ENCODE measurements around the gene RAMACL. TPM values are rescaled to one million over a fixed set of nuclear protein-coding genes. Genes with fewer than 3 reads are reported as not detected.

RAMACL gene
- total RNA-seq, 2 experiments from 2014 or later: 0.30 to 0.41 TPM

GRCh38 chr6:166597711-166598440, 11.4 kb upstream of the RAMACL start:
- Histone ChIP-seq H3K36me3 (ENCODE audit: insufficient read depth, low read length) (no peaks in the 10 kb centered on the region), H3K4me1 (ENCODE audit: insufficient read depth, low read length, poor library complexity, severe bottlenecking) (no peaks in the 10 kb centered on the region), H2AFZ (ENCODE audit: low read length) (no peak overlapping the region), H3K4me2 (ENCODE audit: low read length) (no peak overlapping the region), H3K27ac (ENCODE audit: low read depth, low read length, poor library complexity, severe bottlenecking) (no peak overlapping the region), H3K9me3 (ENCODE audit: low read length) (no peaks in the 10 kb centered on the region), H3K9me2 (ENCODE audit: insufficient read depth, low read length) (no peaks in the 10 kb centered on the region), H3K4me3 (ENCODE audit: low read depth, low read length, poor library complexity, severe bottlenecking) (no peak overlapping the region), H3K79me2 (ENCODE audit: insufficient read depth, low read depth, low read length) (no peaks in the 10 kb centered on the region), H4K20me1 (ENCODE audit: insufficient read depth, low read length) (no peaks in the 10 kb centered on the region)
- intact Hi-C loops (cut with micrococcal nuclease; ENCODE audit: unreplicated experiment): no loop called here
- TF ChIP-seq CTCF (conservative IDR thresholded peaks at IDR 0.05; ENCODE audit: low read length) (no peak), EZH2phosphoT487 (IDR thresholded peaks at IDR 0.05; ENCODE audit: borderline replicate concordance, low read depth, low read length) (no peak)
- BruUV-seq (replicated peaks): no TSS peak
- CTCF ChIA-PET (ENCODE audit: unreplicated experiment): no interaction called here
- no peak for DNase-seq (ENCODE audit: low spot score)
- POLR2A ChIA-PET: interaction anchor here (1.1 kb wide), 1 partner anchor 9 kb away, joined by 5 read pairs; no protein-coding TSS in a partner anchor

- H3K4me1 ChIP-seq (ENCODE audit: insufficient read depth, low read length, poor library complexity, severe bottlenecking): no peaks in the 10 kb centered on the region
- H2AFZ ChIP-seq (ENCODE audit: low read length): no peak overlapping the region
- no peaks in the 10 kb centered on the region for H4K20me1 ChIP-seq (ENCODE audit: insufficient read depth, low read length)
- POLR2A ChIA-PET: interaction anchor here (1.1 kb wide), 1 partner anchor 8 kb away, joined by 5 read pairs; no protein-coding TSS in a partner anchor
- no peak overlapping the region for H3K27ac ChIP-seq (ENCODE audit: low read depth, low read length, poor library complexity, severe bottlenecking)
- H3K79me2 ChIP-seq (ENCODE audit: insufficient read depth, low read depth, low read length): no peaks in the 10 kb centered on the region
- no peak overlapping the region for H3K4me3 ChIP-seq (ENCODE audit: low read depth, low read length, poor library complexity, severe bottlenecking)
- no peak overlapping the region for H3K4me2 ChIP-seq (ENCODE audit: low read length)
- TF ChIP-seq CTCF (conservative IDR thresholded peaks at IDR 0.05; ENCODE audit: low read length) (no peak), EZH2phosphoT487 (IDR thresholded peaks at IDR 0.05; ENCODE audit: borderline replicate concordance, low read depth, low read length) (no peak)
- intact Hi-C loops (cut with micrococcal nuclease; ENCODE audit: unreplicated experiment): no loop called here
- no peaks in the 10 kb centered on the region for H3K36me3 ChIP-seq (ENCODE audit: insufficient read depth, low read length)
- DNase-seq (ENCODE audit: low spot score): no peak
- H3K9me2 ChIP-seq (ENCODE audit: insufficient read depth, low read length): no peaks in the 10 kb centered on the region
- CTCF ChIA-PET (ENCODE audit: unreplicated experiment): no interaction called here
- no TSS peak for BruUV-seq (replicated peaks)
- H3K9me3 ChIP-seq (ENCODE audit: low read length): no peaks in the 10 kb centered on the region
Measured at GRCh38 chr6:166596776-166597507, 10.5 kb upstream of the RAMACL start.

- ChIA-PET POLR2A (interaction anchor here (0.6 kb wide), 1 partner anchor 21 kb away, joined by 3 read pairs; no protein-coding TSS in a partner anchor), CTCF (ENCODE audit: unreplicated experiment) (no interaction called here)
- BruUV-seq (replicated peaks): no TSS peak
- Histone ChIP-seq H3K4me2 (ENCODE audit: low read length) (no peak overlapping the region), H3K9me2 (ENCODE audit: insufficient read depth, low read length) (no peaks in the 10 kb centered on the region), H3K36me3 (ENCODE audit: insufficient read depth, low read length) (no peaks in the 10 kb centered on the region), H3K4me3 (ENCODE audit: low read depth, low read length, poor library complexity, severe bottlenecking) (no peak overlapping the region), H3K4me1 (ENCODE audit: insufficient read depth, low read length, poor library complexity, severe bottlenecking) (no peaks in the 10 kb centered on the region), H3K79me2 (ENCODE audit: insufficient read depth, low read depth, low read length) (no peaks in the 10 kb centered on the region), H3K27ac (ENCODE audit: low read depth, low read length, poor library complexity, severe bottlenecking) (no peak overlapping the region), H2AFZ (ENCODE audit: low read length) (no peak overlapping the region), H3K9me3 (ENCODE audit: low read length) (no peaks in the 10 kb centered on the region), H4K20me1 (ENCODE audit: insufficient read depth, low read length) (no peaks in the 10 kb centered on the region)
- DNase-seq (ENCODE audit: low spot score): no peak
- intact Hi-C loops (cut with micrococcal nuclease; ENCODE audit: unreplicated experiment): no loop called here
- TF ChIP-seq CTCF (conservative IDR thresholded peaks at IDR 0.05; ENCODE audit: low read length) (no peak), EZH2phosphoT487 (IDR thresholded peaks at IDR 0.05; ENCODE audit: borderline replicate concordance, low read depth, low read length) (no peak)
Measured at GRCh38 chr6:166595949-166596348, 9.5 kb upstream of the RAMACL start.
